UCSD-AML1 (cell line): ENCODE measurements around the gene USP17L20.
"Not testable (repeated sequence)": the region's sequence is repeated elsewhere in the genome, so short reads cannot be mapped to it uniquely, and the experiment has no call there.

Experiments used
- DNase-seq: peaks from one replicate; lab custom pipeline; 2025; ENCODE audit not compliant: unreplicated experiment; lab: John Stamatoyannopoulos, UW

Gene USP17L20, protein sequence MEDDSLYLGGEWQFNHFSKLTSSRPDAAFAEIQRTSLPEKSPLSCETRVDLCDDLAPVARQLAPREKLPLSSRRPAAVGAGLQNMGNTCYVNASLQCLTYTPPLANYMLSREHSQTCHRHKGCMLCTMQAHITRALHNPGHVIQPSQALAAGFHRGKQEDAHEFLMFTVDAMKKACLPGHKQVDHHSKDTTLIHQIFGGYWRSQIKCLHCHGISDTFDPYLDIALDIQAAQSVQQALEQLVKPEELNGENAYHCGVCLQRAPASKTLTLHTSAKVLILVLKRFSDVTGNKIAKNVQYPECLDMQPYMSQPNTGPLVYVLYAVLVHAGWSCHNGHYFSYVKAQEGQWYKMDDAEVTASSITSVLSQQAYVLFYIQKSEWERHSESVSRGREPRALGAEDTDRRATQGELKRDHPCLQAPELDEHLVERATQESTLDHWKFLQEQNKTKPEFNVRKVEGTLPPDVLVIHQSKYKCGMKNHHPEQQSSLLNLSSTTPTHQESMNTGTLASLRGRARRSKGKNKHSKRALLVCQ

DNA sequence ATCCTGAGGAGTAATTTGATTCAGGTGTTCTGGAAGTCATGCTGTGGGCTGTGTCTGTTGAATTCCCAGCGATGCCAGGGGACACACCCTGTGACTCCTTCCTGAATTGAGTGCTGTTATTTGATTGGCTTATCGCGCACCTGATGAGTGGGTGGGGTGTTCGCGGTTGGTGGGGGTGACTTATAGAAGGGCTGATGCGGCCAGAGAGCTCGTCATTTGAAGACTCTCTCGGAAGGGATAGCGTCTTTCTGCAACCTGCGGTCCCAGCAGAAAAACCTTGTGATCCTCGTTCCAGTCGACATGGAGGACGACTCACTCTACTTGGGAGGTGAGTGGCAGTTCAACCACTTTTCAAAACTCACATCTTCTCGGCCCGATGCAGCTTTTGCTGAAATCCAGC, at the start of gene USP17L20:
Gene USP17L20, plus strand, starts transcription at position 301 of the 400 bp plus-strand sequence. Its CDS starts 0 bp downstream, at position 301.
- not testable (repeated sequence) for DNase-seq

DNA sequence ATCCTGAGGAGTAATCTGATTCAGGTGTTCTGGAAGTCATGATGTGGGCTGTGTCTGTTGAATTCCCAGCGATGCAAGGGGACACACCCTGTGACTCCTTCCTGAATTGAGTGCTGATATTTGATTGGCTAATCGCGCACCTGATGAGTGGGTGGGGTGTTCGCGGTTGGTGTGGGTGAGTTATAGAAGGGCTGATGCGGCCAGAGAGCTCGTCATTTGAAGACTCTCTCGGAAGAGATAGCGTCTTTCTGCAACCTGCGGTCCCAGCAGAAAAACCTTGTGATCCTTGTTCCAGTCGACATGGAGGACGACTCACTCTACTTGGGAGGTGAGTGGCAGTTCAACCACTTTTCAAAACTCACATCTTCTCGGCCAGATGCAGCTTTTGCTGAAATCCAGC, 47.6 kb upstream of the USP17L20 start, which contains the start of gene USP17L10:
Gene USP17L10, plus strand, starts transcription at position 301 of the 400 bp plus-strand sequence. Its CDS starts 0 bp downstream, at position 301.
- DNase-seq = not testable (repeated sequence)

DNA sequence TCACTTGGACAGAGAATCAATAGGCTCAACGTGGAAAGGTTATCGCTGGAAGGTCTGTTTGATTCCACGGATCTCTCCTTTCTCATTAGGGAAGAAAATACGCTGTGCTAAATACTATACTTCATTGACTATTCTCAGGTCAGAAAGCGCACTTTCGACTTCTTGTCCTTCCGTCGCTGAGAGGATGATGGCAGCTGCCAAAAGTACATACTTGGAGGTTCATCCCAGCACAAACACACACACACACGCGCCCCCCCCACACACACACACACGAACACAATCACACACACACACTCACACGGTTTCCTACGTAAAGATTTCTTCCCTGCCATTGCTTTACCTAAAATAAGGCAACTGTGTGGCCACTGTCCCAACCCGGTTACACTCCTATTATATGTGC, 43.2 kb upstream of the USP17L20 start:
- DNase-seq = not testable (repeated sequence)

DNA sequence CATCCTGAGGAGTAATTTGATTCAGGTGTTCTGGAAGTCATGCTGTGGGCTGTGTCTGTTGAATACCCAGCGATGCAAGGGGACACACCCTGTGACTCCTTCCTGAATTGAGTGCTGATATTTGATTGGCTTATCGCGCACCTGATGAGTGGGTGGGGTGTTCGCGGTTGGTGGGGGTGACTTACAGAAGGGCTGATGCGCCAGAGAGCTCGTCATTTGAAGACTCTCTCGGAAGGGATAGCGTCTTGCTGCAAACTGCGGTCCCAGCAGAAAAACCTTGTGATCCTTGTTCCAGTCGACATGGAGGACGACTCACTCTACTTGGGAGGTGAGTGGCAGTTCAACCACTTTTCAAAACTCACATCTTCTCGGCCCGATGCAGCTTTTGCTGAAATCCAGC, 42.8 kb upstream of the USP17L20 start, which contains the start of gene USP17L11:
Gene USP17L11, plus strand, starts transcription at position 301 of the 400 bp plus-strand sequence. Its CDS starts 0 bp downstream, at position 301.
- DNase-seq = not testable (repeated sequence)

DNA sequence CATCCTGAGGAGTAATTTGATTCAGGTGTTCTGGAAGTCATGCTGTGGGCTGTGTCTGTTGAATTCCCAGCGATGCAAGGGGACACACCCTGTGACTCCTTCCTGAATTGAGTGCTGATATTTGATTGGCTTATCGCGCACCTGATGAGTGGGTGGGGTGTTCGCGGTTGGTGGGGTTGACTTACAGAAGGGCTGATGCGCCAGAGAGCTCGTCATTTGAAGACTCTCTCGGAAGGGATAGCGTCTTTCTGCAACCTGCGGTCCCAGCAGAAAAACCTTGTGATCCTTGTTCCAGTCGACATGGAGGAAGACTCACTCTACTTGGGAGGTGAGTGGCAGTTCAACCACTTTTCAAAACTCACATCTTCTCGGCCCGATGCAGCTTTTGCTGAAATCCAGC, 38.1 kb upstream of the USP17L20 start, which contains the start of gene USP17L12:
Gene USP17L12, plus strand, starts transcription at position 301 of the 400 bp plus-strand sequence. Its CDS starts 0 bp downstream, at position 301.
- not testable (repeated sequence) for DNase-seq

DNA sequence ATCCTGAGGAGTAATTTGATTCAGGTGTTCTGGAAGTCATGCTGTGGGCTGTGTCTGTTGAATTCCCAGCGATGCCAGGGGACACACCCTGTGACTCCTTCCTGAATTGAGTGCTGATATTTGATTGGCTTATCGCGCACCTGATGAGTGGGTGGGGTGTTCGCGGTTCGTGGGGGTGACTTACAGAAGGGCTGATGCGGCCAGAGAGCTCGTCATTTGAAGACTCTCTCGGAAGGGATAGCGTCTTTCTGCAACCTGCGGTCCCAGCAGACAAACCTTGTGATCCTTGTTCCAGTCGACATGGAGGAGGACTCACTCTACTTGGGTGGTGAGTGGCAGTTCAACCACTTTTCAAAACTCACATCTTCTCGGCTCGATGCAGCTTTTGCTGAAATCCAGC, 33.3 kb upstream of the USP17L20 start, which contains the start of gene USP17L13:
Gene USP17L13, plus strand, starts transcription at position 301 of the 400 bp plus-strand sequence. Its CDS starts 0 bp downstream, at position 301.
- DNase-seq = not testable (repeated sequence)

DNA sequence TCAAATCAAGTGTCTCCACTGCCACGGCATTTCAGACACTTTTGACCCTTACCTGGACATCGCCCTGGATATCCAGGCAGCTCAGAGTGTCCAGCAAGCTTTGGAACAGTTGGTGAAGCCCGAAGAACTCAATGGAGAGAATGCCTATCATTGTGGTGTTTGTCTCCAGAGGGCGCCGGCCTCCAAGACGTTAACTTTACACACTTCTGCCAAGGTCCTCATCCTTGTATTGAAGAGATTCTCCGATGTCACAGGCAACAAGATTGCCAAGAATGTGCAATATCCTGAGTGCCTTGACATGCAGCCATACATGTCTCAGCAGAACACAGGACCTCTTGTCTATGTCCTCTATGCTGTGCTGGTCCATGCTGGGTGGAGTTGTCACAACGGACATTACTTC, 27.7 kb upstream of the USP17L20 start:
- not testable (repeated sequence) for DNase-seq

DNA sequence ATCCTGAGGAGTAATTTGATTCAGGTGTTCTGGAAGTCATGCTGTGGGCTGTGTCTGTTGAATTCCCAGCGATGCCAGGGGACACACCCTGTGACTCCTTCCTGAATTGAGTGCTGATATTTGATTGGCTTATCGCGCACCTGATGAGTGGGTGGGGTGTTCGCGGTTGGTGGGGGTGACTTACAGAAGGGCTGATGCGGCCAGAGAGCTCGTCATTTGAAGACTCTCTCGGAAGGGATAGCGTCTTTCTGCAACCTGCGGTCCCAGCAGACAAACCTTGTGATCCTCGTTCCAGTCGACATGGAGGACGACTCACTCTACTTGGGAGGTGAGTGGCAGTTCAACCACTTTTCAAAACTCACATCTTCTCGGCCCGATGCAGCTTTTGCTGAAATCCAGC, 23.8 kb upstream of the USP17L20 start, which contains the start of gene USP17L15:
Gene USP17L15, plus strand, starts transcription at position 301 of the 400 bp plus-strand sequence. Its CDS starts 0 bp downstream, at position 301.
- DNase-seq = not testable (repeated sequence)

DNA sequence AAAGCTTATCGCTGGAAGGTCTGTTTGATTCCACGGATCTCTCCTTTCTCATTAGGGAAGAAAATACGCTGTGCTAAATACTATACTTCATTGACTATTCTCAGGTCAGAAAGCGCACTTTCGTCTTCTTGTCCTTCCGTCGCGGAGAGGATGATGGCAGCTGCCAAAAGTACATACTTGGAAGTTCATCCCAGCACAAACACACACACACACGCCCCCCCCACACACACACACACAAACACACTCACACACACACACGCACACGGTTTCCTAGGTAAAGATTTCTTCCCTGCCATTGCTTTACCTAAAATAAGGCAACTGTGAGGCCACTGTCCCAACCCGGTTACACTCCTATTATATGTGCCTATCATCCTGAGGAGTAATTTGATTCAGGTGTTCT, 19.5 kb upstream of the USP17L20 start:
- not testable (repeated sequence) for DNase-seq

DNA sequence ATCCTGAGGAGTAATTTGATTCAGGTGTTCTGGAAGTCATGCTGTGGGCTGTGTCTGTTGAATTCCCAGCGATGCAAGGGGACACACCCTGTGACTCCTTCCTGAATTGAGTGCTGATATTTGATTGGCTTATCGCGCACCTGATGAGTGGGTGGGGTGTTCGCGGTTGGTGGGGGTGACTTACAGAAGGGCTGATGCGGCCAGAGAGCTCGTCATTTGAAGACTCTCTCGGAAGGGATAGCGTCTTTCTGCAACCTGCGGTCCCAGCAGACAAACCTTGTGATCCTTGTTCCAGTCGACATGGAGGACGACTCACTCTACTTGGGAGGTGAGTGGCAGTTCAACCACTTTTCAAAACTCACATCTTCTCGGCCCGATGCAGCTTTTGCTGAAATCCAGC, 14.3 kb upstream of the USP17L20 start, which contains the start of gene USP17L17:
Gene USP17L17, plus strand, starts transcription at position 301 of the 400 bp plus-strand sequence. Its CDS starts 0 bp downstream, at position 301.
- DNase-seq = not testable (repeated sequence)

DNA sequence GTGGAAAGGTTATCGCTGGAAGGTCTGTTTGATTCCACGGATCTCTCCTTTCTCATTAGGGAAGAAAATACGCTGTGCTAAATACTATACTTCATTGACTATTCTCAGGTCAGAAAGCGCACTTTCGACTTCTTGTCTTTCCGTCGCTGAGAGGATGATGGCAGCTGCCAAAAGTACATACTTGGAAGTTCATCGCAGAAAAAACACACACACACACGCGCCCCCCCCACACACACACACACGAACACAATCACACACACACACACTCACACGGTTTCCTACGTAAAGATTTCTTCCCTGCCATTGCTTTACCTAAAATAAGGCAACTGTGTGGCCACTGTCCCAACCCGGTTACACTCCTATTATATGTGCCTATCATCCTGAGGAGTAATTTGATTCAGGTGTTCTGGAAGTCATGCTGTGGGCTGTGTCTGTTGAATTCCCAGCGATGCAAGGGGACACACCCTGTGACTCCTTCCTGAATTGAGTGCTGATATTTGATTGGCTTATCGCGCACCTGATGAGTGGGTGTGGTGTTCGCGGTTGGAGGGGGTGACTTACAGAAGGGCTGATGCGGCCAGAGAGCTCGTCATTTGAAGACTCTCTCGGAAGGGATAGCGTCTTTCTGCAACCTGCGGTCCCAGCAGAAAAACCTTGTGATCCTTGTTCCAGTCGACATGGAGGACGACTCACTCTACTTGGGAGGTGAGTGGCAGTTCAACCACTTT, 9.8 kb upstream of the USP17L20 start, which contains the start of gene USP17L18:
Gene USP17L18, plus strand, starts transcription at position 678 of the 728 bp plus-strand sequence. Its CDS starts 0 bp downstream, at position 678.
- not testable (repeated sequence) for DNase-seq

DNA sequence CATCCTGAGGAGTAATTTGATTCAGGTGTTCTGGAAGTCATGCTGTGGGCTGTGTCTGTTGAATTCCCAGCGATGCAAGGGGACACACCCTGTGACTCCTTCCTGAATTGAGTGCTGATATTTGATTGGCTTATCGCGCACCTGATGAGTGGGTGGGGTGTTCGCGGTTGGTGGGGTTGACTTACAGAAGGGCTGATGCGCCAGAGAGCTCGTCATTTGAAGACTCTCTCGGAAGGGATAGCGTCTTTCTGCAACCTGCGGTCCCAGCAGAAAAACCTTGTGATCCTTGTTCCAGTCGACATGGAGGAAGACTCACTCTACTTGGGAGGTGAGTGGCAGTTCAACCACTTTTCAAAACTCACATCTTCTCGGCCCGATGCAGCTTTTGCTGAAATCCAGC, 4.8 kb upstream of the USP17L20 start, which contains the start of gene USP17L19:
Gene USP17L19, plus strand, starts transcription at position 301 of the 400 bp plus-strand sequence. Its CDS starts 0 bp downstream, at position 301.
- not testable (repeated sequence) for DNase-seq

DNA sequence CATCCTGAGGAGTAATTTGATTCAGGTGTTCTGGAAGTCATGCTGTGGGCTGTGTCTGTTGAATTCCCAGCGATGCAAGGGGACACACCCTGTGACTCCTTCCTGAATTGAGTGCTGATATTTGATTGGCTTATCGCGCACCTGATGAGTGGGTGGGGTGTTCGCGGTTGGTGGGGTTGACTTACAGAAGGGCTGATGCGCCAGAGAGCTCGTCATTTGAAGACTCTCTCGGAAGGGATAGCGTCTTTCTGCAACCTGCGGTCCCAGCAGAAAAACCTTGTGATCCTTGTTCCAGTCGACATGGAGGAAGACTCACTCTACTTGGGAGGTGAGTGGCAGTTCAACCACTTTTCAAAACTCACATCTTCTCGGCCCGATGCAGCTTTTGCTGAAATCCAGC, 4.6 kb downstream of the USP17L20 start, which contains the start of gene USP17L21:
Gene USP17L21, plus strand, starts transcription at position 301 of the 400 bp plus-strand sequence. Its CDS starts 0 bp downstream, at position 301.
- not testable (repeated sequence) for DNase-seq

DNA sequence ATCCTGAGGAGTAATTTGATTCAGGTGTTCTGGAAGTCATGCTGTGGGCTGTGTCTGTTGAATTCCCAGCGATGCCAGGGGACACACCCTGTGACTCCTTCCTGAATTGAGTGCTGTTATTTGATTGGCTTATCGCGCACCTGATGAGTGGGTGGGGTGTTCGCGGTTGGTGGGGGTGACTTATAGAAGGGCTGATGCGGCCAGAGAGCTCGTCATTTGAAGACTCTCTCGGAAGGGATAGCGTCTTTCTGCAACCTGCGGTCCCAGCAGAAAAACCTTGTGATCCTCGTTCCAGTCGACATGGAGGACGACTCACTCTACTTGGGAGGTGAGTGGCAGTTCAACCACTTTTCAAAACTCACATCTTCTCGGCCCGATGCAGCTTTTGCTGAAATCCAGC, 9.4 kb downstream of the USP17L20 start, which contains the start of gene USP17L22:
Gene USP17L22, plus strand, starts transcription at position 301 of the 400 bp plus-strand sequence. Its CDS starts 0 bp downstream, at position 301.
- not testable (repeated sequence) for DNase-seq

DNA sequence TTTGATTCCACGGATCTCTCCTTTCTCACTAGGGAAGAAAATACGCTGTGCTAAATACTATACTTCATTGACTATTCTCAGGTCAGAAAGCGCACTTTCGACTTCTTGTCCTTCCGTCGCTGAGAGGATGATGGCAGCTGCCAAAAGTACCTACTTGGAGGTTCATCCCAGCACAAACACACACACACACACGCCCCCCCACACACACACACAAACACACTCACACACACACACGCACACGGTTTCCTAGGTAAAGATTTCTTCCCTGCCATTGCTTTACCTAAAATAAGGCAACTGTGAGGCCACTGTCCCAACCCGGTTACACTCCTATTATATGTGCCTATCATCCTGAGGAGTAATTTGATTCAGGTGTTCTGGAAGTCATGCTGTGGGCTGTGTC, 13.8 kb downstream of the USP17L20 start:
- not testable (repeated sequence) for DNase-seq
